Activated naive CD4-positive, alpha-beta T cell treated with Interleukin-2 at 50 U/mL for 16 hours (primary cell): ENCODE results near the gene TMEM119.
"Not testable (repeated sequence)": the region's sequence is repeated elsewhere in the genome, so short reads cannot be mapped to it uniquely, and the experiment has no call there.

Experiments
- DNase-seq: peaks from one replicate; pipeline ENCODE4 v3.0.0-alpha.2; 2020

The TMEM119 gene

DNA sequence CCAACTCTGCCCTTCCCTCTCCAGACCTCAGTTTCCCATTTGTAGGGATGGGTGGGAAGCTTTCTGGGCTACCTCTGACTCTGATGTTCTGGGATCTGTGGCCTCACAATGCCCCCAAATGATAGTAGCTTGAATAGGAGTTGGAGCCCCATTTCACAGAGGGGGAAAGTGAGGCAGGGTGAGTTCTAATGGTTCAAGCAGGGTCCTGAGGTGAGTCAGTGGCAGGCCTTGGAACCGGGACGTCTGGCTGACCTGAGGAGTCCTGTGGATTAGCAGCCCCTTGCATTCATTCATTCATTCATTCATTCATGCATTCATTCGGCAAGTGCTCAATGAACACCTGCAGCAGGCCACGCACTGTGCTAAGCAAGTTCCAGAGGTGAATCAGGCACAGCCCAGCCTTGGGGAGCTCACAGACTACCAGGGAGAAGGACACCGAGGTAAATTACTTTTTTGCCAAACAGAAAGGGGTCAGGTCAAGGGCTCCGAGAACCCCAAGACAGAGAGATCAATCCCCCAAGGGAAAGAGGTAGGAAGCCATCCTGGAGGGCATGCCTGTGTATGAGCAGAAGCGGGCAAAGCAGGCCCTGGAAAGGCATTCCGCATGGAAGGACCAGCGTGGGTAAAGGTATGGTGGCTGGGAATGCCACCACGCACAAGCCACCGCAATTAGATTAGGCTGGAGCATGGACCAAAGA, 818 bp upstream of the TMEM119 start:
- DNase-seq, result no peak

- DNase-seq, result no peak
These were observed 878 bp downstream of the TMEM119 start for GRCh38 chr12:108596854-108597558.

DNA sequence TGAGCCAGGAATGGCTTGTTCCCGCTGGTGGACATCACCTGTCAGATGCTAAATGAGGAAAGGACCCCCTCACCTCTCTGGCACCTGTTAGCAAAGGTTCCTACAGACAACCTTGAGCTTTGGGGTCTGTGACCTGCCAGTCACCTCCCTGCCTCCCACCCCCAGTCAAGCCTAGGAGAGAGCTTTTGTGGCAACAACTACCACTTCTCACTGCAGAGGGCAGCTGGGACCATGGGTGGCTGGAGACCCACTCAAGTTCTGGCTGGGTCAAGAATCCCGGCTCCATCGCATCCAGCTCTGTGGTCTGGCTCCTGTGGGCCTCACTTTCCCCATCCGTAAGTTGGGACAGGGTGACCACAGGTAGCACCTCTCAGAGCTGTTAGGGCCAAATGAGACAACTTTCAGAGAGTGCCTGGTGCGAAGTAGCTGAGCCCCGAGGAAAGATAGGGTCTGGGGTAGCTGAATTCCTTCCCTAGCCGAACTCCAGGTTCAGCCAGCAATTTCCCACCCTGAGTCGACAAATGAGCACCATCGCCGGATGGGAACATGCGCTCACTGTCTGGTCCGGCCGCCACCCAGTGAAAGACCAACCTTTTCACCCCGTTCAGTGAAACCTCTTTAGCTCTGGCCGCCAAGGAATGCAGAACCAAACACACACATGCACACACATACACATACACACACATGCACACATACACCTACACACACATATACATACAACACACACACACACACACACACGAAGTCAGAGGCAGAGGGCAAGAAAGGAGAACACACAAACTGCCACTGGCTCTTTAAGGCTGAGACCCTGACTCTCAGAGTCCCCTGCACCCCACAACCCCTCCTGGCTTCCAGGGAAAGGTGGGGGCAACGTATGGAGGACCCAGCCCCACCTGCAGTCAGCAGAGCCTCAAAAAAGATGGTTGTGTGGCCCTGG, 1.9 kb downstream of the TMEM119 start:
- DNase-seq, result no peak

GRCh38 chr12:108594960-108595710, 2.7 kb downstream of the TMEM119 start:
- DNase-seq, result no peak

DNA sequence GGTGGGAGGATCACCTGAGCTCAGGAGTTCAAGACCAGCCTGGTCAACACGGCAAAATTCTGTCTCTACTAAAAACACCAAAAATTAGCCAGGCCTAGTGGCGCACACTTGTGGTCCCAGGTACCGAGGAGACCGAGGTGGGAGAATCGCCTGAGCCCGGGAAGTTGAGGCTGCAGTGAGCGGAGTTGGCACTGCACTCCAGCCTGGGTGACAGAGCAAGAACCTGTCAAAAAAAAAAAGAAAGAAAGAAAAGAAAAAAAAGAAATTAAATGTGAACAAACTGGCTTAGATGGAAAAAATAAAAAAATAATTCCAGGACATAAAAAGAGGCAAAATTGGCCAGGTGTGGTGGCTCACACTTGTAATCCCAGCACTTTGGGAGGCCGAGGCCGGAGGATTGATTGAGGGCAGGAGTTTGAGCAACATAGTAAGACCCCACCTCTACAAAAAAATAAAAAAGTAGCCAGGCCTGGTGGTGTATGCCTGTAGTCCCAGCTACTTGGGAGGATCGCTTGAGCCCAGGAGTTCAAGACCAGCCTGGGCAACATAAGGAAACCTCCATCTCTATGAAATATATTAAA, 3.5 kb downstream of the TMEM119 start:
- DNase-seq, result no peak

GRCh38 chr12:108592033-108592909, 5.6 kb downstream of the TMEM119 start:
- no peak for DNase-seq

DNA sequence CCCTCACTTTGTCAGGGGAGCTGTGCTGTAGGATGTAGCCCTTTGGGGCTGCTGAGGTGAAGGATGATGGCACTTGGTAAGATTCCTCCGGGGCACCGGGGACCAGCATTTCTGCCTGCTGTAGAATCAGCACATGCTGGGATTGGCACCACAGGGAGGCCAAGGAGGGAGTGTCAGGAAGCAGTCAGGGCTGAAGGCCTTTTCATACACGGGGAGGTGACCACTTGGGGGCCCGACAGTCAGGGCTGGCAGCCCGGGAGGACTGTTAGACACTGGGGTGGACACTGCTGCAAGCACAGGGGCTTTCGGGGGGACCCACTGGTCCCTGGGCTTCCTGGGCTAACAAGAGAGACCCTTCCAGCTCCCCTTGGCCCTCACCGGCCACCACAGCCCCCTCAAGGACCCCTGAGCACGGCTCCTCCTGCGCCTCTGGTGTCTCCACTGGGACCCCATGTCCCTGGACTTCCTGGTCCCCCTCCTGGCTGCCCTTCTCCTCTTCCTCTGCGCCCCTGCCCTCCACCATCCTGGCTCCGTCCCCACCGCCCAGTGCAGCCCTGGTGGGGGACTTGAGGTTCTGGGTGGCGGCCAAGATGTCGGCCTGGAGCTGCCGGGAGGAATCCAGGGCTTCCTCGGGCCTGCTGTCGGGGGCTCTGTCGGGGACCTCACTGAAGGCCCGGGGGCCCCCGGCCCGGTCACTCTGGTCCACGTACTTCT, 6.5 kb downstream of the TMEM119 start:
- DNase-seq, result no peak

DNA sequence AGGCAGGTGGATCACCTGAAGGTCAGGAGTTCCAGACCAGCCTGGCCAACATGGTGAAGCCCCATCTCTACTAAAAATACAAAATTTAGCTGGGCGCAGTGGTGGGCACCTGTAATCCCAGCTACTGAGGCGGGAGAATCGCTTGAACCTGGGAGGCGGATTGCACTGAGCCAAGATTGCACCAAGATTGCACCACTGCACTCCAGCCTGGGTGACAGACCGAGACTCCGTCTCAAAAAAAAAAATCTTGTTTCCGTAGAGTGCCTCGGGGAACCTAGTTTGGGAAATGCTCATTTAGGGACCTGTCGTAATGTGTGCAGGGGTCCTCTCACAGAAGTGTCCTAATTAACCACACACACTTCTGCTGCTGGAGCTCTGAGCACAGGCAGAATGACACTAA, 7.4 kb downstream of the TMEM119 start:
- not testable (repeated sequence) for DNase-seq

DNA sequence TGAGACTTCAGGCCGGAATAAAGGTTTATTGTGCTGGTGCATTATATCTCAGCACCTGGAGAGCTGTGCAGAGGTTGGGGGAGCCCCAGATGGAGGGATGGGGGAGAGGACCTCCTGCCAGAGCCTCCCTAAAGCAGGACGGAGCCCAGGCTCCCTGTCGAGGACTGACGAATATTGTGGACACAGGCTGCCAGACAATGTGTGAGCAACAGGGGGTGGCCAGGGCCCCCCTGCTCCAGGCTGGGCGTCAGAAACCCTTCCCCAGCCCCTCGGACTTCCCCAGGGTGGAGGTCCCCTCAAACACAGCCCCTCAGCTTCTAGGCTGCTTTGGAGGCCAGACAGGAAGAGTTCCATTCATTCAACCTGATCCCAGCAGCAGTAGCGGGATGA, 8.0 kb downstream of the TMEM119 start:
- no peak for DNase-seq

DNA sequence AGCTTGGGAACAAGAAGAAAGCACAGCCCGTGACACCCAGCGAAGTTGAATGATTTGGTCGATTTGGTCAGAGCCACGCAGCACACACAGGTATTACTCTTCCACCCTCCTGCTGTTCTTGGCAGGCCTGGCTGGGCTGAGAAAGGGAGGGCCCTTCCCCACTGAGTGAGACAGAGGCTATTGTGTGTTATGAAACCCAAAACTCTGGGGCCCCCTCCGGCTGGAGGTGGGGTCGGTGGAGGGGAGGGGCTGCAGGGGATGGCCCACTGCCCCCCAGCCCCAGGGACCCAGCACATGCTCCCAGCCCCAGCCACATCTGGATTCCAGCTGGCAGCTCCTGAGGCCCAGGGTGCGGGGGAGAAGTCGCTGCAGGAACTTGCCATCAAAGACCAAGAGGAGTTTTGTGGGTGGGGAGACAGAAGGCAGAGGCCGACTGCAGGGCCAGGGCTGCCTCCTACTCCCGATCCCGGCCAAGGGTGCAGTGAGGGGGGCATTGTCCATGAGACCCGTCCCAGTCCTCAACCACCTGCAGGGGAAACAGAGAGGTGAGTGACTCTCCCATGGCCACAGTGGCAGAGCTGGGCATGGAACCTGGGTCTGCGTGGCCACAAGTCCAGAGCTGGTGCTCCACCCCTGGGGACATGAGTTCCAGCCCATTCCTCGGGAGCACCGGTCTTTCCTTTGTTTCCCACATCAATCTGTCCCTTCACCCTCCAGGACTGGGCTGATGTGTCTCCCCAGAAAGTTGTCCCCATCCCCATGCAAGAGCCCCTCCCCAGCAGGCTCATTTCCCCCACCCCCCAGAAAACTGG, 8.7 kb downstream of the TMEM119 start:
- DNase-seq, result no peak

GRCh38 chr12:108587826-108588225, 10.1 kb downstream of the TMEM119 start:
- no peak for DNase-seq

DNA sequence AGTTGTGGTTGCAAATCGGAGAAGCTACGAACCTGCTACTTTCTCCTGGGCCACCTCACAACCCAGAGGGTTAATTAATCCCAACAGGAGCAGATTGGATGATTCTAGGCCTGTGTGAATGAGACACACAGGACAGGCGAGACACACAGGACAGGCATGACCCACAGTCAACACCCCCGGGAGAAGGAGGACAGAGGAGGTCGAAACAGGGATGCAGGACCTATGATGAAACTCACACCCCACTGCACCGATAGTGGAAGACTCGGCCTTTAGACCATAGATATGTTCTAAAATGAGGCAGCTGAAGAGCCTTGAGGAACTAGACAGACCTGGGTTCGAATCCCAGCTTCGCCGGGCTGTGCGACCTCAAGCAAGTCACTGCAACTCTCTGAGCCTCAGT, 11.6 kb downstream of the TMEM119 start:
- DNase-seq, result no peak

- no peak for DNase-seq
These were observed 12.0 kb downstream of the TMEM119 start for GRCh38 chr12:108585864-108586263.

DNA sequence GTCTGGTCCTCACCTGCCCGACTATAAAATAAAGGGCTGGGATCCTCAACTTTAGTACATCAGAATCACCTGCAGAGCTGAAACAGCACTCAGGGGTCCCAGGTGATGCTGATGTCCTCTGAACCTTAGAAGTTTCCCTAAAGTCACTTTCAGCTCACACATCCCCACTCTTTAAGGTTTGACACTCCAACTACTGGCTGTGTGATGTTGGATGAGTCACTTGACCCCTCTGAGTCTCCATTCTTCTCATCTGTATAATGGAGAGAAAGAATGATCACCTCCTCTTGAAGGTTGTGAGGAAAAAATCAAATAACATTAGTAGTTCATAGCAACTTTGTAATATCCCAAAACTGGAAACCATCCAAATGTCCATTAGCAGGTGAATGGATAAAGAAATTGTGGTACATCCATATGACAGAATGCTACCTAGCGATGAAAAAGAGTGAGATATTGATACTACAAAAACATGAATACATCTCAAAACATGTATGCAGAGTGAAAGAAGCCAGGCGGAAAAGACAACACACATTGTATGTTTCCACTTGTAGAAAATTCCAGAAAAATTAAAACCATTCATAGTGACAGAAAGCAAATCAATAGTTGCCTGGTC, 13.3 kb downstream of the TMEM119 start:
- no peak for DNase-seq

GRCh38 chr12:108583991-108584390, 13.9 kb downstream of the TMEM119 start:
- DNase-seq, result no peak

- no peak for DNase-seq
These were observed 14.7 kb downstream of the TMEM119 start for GRCh38 chr12:108582978-108583770.

GRCh38 chr12:108582509-108582908, 15.4 kb downstream of the TMEM119 start:
- no peak for DNase-seq
